Natural killer cell treated with Interleukin-12 subunit alpha and Interleukin-12 subunit beta and Interleukin-15 and Interleukin-18, amount 100 ng/mL, for 72 hours (primary cell): Measurements from ENCODE around the gene HOXB8. TPM values are rescaled to one million over a fixed set of nuclear protein-coding genes. Genes with fewer than 3 reads are reported as not detected.
A peak's percentile ranks its signal among the peaks of the same experiment; 100 is the strongest.

Experiments
- ATAC-seq, 2 donors: fragments of 150-1000 bp; cut with Tn5 transposase in 1 of 2; sonication (Bioruptor Pico), chemical (Tn5 transposase) in 1 of 2; 2 replicates each; pipeline ENCODE4 v1.10.0; 2021
- DNase-seq: peaks from one replicate; pipeline ENCODE4 v3.0.0; 2022; ENCODE audit warnings: low spot score
- H3K27ac Mint-ChIP-seq, 2 donors: 1 replicate in 1 of 2; 2 replicates in 1 of 2; pipeline ENCODE4 v1.8.0; 2022; ENCODE audit warnings: mixed read lengths in 2 of 2, mild to moderate bottlenecking in 1 of 2, moderate library complexity in 1 of 2
- H3K27me3 Mint-ChIP-seq, 2 donors: 1 replicate in 1 of 2; 2 replicates in 1 of 2; pipeline ENCODE4 v1.8.0; 2022; ENCODE audit warnings: mixed read lengths in 2 of 2
- H3K36me3 Mint-ChIP-seq: one replicate; pipeline ENCODE4 v1.8.0; 2022; ENCODE audit warnings: mixed read lengths
- H3K4me1 Mint-ChIP-seq, 2 donors: 1 replicate in 1 of 2; 2 replicates in 1 of 2; pipeline ENCODE4 v1.8.0; 2022; ENCODE audit warnings: low read depth in 2 of 2, mixed read lengths in 2 of 2, mild to moderate bottlenecking in 1 of 2
- H3K4me3 Mint-ChIP-seq: one replicate; pipeline ENCODE4 v1.8.0; 2022; ENCODE audit warnings: mixed read lengths
- H3K9me3 Mint-ChIP-seq: 2 replicates; pipeline ENCODE4 v1.8.0; 2022; ENCODE audit warnings: mixed read lengths
- total RNA-seq, 2 donors: library from RNA; stranded (reverse); gene quantifications; one replicate each; pipeline ENCODE4 v1.2.3, GENCODE V29; 2022

HOXB8 gene
- not detected for total RNA-seq

DNA sequence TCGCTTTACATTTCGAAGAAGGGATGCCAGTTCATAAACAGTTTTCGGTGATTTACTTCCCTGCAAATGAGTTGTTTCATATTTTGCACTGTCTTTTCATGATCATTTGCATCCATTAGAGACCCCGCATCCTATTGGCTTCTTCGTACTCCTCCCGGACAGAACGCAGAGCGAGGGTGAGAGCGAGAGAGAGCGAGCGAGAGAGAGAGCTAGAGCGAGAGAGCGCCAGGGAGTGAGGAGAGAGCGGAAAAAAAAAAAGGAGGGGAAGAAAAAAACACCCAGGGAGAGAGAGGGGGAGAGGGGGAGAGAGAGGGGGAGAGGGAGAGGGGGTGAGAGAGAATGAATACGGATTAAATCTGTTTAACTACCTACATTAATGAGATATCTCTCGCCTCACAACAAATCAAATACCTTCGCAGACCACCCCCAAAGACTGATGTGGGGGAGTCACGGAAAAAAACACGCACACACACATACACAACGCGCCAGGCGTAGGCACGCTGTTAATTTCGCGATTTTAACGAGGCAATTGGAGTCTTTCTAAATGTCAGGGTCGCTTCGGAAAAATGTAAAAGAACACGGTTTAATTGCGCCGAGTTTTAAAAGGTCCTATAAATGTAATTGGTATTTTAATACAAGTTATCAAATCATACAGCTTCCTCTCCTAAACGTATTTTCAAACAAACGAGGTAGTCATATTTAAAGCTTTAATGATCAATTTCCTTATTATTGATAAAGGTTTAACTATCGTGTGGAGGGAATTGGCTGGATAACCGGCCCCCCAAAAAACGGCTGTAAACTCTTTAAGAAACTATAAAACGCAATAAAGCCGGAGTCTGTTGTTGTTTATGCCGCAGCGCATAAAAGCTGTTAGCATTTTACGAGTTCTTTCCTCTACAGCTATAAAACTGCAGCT lies at the start of gene HOXB8:
Gene HOXB8, minus strand, starts transcription at position 246 of the 916 bp plus-strand sequence. CDS start 588 bp downstream, outside the sequence.
- DNase-seq (no peak), ATAC-seq (no peak)
- peak within 1 kb of the TSS in 1 of 2 donors; percentile 13 for H3K27ac Mint-ChIP-seq
- peak within 1 kb of the TSS; percentile 85 for H3K4me3 Mint-ChIP-seq
- H3K9me3 Mint-ChIP-seq, result no peaks in the 10 kb centered on the region
- H3K36me3 Mint-ChIP-seq, result no peaks in the 10 kb centered on the region
- H3K4me1 Mint-ChIP-seq, result peaks cover 49 to 62% of the 10 kb centered on the region in 2 donors
- H3K27me3 Mint-ChIP-seq, result peaks cover 50 to 67% of the 10 kb centered on the region in 2 donors

DNA sequence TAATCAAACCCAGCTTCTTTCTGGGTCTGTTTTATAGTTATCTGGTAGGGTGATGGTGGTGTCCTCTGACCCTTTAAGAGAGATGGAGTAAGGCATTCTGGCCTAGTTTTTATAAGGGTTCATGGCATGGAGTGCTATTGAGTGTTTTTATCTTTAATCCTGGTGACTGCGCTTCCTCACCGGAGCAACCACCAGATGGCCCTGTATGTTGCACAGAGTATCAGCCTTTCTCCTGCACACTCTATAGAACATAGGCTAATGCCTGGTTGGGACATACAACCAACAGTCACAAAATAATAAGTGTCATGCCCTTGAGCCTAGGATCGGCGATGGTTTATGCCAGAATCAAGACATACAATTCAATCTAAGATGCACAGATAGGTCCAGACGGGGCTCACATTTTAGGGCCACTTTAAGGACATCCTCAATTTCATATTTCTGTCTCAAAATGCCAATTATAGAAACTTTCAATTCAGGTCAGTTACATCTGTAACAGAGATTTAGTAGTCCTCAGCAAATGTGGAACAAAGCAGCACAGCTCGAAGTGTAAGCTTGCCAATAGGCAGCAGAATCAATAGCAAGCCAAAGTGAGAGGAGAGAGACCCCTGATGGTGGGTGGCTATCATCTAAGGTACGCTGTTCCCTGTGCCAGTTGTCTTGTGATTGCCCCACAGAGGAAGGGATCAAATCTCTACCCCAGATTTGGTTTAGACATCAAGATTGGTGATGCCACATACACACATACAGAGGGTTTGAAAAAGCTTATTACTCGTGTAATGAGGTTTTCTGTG lies 48.2 kb upstream of the HOXB8 start:
- no peak overlapping the region for H3K4me3 Mint-ChIP-seq
- no peaks in the 10 kb centered on the region for H3K36me3 Mint-ChIP-seq
- no peaks in the 10 kb centered on the region for H3K4me1 Mint-ChIP-seq
- DNase-seq, result no peak
- no peak overlapping the region for H3K27ac Mint-ChIP-seq
- H3K9me3 Mint-ChIP-seq, result no peaks in the 10 kb centered on the region
- ATAC-seq, result no peak
- H3K27me3 Mint-ChIP-seq, result peaks cover 0 to 4% of the 10 kb centered on the region in 2 donors

DNA sequence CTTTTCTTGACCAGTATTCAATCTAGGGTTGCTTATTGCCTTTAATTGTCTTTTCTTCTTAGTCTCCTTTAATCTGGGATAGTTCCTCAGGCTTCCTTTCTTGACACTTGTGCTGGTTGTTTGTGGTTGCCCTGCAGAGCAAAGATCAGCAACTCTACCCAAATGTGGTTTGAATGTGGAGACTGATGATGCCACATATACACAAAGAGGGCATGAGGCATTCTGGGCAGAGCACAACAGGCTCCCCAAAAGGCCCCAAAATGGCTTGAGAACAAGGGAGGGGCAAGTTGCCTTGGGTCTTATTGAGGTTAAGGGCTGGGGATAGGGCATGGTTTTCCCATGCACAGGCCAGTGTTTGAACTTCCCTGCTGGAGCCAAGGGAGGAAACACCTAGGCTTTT lies 40.8 kb upstream of the HOXB8 start:
- Mint-ChIP-seq H3K9me3 (no peaks in the 10 kb centered on the region), H3K4me1 (peaks cover 8 to 13% of the 10 kb centered on the region in 2 donors), H3K4me3 (no peak overlapping the region), H3K27me3 (no peaks in the 10 kb centered on the region), H3K27ac (no peak overlapping the region), H3K36me3 (no peaks in the 10 kb centered on the region)
- DNase-seq (no peak), ATAC-seq (no peak)

DNA sequence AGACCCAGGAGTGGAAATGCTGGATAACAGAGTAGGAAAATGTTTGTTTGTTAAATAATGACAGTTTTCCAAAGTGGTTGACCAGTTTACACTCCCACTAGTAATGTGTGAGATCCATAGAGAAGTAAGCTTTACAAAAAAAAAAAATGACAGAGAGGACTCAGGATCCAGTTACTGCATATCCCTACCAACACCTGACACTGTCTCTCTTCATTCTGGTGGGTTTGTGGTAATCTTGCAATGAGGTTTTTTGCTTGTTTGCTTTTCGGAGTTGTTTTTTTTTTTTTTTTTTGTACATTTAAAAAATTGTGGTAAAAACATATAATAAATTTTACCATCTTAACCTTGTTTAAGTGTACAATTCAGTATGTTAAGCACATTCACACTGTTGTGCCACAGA lies 34.6 kb upstream of the HOXB8 start:
- Mint-ChIP-seq H3K27me3 (peaks cover 3 to 25% of the 10 kb centered on the region in 2 donors), H3K9me3 (no peaks in the 10 kb centered on the region), H3K27ac (no peak overlapping the region), H3K4me3 (no peak overlapping the region), H3K4me1 (peaks cover 18 to 25% of the 10 kb centered on the region in 2 donors), H3K36me3 (no peaks in the 10 kb centered on the region)
- DNase-seq (no peak), ATAC-seq (no peak)

DNA sequence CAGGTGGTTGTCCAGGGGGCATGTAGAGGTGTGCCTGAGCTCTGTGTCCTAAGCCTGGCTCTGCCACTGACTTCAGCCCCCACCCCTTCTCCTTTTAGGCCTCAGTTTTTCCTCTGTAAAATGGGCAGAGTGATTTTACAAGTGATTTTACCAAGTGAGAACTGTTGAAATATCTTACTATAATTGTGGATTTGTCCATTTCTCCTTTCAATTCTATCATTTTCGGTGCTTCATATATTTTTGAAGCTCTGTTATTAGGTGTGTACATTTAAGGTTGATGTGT lies 32.8 kb upstream of the HOXB8 start:
- Mint-ChIP-seq H3K36me3 (no peaks in the 10 kb centered on the region), H3K27me3 (peaks cover 18 to 38% of the 10 kb centered on the region in 2 donors), H3K4me3 (peak overlapping the region; percentile 90), H3K27ac (no peak overlapping the region), H3K9me3 (no peaks in the 10 kb centered on the region), H3K4me1 (peaks cover 18 to 25% of the 10 kb centered on the region in 2 donors)
- no peak for DNase-seq
- no peak for ATAC-seq

DNA sequence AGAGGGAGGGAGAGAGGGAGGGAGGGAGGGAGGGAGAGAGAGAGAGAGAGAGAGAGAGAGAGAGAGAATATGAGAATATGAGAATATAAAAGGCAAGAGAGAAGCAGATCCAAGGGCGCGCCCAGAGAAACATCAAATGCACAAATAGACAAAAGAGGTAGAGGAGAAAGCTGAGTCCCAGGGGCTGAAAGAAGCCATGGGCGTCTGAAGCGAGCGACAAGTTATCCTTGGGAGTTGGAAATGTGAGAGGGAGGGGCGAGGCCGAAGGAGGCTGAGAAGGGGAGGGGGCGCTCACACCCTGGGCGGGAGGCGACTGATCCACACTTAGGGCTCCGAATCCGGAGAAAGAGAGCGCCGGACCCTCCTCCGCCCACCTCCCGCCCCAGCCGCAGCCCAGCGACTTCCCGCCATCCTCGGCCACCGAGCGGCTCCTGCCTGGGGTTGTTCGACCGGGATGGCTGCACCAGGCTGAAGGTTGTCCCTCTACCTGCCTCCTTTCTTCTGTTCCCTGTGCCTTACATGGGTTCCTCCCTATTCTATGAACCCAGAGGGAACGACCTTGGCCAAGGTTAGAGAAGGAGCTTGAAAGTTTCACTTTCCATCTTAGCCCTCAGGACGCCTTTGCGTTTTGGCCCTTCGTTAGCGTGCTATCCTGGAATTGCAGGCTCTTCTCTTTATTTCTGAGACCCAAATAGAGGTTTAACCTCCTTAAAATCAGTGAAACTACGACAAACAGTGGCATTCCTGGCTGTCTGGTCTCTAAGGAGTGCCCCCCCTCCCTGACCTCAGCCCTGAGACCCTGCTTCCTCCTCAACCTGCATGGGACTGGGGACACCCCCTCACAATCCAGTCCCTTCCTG lies 32.2 kb upstream of the HOXB8 start:
- DNase-seq (no peak), ATAC-seq (peak; percentile 55 to 76)
- Mint-ChIP-seq H3K4me3 (peak overlapping the region; percentile 90), H3K27ac (peak overlapping the region in 1 of 2 donors; percentile 36), H3K9me3 (no peaks in the 10 kb centered on the region), H3K4me1 (peaks cover 17 to 22% of the 10 kb centered on the region in 2 donors), H3K36me3 (no peaks in the 10 kb centered on the region), H3K27me3 (peaks cover 20 to 43% of the 10 kb centered on the region in 2 donors)

DNA sequence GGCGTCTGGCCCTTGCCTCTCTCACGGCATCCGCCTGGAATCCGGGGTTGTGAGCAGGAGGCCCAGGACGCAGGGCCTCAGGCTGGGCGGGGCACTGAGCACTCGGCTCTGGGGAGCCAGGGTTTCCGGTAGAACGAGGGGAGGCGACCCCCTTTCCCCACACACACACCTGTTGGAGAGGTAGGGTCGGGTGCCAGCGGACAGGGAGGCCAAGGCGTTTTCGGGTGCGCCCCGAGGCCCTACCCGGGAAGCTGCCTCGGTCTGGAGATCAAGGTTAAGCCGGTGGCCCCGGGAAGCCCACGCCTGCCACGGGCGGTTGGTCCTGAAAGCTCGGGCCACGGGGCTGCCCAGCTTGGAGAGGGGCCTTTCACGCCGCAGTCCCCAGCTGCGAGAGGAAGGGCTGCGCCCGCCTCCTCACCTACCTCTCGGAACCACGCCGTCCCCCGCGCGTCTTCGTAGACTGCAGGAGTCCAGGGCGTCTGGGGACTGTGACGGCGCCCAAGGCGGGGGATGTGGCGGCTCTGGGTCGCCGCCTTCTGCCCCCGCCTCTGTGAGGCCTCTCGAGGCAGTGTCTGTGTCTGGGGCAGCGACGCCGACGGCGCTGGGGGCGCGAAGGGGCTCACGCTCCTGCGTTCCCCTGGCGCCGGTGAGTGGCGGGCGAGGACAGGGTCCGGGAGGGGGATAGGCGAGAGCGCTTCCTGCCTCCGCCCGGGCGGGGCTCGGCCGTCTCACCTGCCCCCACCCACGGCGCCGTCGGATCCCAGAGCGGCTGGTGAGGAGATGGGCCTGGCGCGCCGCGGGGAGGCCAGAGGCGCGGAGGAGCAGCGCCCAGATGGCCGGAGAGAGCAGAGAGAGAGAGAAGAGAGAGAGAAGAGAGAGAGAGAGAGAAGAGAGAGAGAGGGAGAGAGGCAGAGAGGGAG lies 31.4 kb upstream of the HOXB8 start:
- H3K27ac Mint-ChIP-seq, result peak overlapping the region in 1 of 2 donors; percentile 36
- H3K9me3 Mint-ChIP-seq, result no peaks in the 10 kb centered on the region
- DNase-seq, result no peak

DNA sequence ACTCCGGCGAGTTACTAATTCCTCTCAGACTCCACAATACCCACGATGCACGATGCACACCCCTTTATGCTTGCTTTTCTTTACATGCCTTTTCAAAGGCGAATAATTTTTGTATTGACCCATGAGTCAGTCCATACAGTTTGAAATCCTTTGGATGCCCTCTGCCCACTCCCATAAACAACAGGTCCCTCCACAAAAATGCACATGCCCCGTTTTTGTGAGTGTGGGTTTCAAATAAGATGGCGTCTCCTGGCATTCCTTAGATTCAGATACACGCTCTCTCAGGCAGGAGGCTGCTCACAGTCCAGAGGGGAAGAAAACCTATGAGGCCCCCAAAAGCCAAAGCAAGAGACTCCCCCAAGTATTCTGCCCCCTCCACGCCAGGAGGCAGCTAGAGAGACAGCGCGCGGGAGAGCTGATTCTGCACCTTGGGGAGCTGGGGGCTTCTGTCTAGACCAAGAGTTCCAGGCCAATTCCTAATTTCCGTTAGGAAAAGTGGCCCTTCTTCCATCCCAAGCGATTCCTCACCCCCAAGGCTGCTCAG lies 30.6 kb upstream of the HOXB8 start:
- H3K4me1 Mint-ChIP-seq, result peaks cover 19 to 26% of the 10 kb centered on the region in 2 donors
- peak overlapping the region in 1 of 2 donors; percentile 1 for H3K27ac Mint-ChIP-seq

More for the DNA sequence above, 31.4 kb upstream of the HOXB8 start:
- Mint-ChIP-seq H3K36me3 (no peaks in the 10 kb centered on the region), H3K4me1 (peaks cover 16 to 23% of the 10 kb centered on the region in 2 donors), H3K4me3 (peak overlapping the region; percentile 90), H3K27me3 (peaks cover 27 to 49% of the 10 kb centered on the region in 2 donors)
- peak; percentile 66 to 78 for ATAC-seq

DNA sequence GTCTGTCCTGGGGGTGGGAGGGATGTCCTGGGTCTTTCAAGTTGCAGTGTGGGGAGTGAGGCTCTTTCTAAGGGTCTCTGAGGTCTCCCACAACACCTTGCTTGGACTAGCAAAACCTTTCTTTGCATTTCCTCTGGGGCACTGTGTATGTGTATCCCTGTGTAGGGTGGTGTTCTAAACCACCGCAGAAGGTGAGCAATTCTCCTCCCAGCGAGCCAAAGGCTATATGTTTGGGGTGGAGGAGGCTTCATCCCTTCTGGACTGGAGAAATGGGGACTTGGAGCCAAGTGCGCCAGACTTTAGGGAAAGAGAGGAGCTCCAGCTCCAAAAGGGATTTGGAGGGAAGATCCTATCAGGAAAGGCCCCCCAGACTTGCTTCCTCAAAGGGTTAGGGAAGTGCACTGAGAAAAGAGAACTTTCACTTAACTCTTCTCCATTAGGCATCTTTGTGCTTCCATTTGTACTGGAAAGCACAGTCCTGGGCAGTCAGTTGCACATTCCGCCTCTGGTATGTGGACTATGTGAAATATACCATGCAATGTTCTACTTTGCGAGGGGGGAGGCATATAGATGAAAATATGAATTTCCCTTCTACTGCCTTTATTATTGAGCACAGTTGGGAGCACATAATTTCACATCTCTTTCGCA lies 29.9 kb upstream of the HOXB8 start:
- no peak for DNase-seq
- Mint-ChIP-seq H3K27me3 (peaks cover 37 to 54% of the 10 kb centered on the region in 2 donors), H3K4me1 (peaks cover 19 to 26% of the 10 kb centered on the region in 2 donors), H3K9me3 (no peaks in the 10 kb centered on the region), H3K4me3 (peak overlapping the region; percentile 90), H3K36me3 (no peaks in the 10 kb centered on the region), H3K27ac (peak overlapping the region in 1 of 2 donors; percentile 1)
- no peak for ATAC-seq

More for the DNA sequence above, 30.6 kb upstream of the HOXB8 start:
- Mint-ChIP-seq H3K9me3 (no peaks in the 10 kb centered on the region), H3K27me3 (peaks cover 34 to 55% of the 10 kb centered on the region in 2 donors), H3K4me3 (peak overlapping the region; percentile 90), H3K36me3 (no peaks in the 10 kb centered on the region)
- DNase-seq (no peak), ATAC-seq (no peak)

DNA sequence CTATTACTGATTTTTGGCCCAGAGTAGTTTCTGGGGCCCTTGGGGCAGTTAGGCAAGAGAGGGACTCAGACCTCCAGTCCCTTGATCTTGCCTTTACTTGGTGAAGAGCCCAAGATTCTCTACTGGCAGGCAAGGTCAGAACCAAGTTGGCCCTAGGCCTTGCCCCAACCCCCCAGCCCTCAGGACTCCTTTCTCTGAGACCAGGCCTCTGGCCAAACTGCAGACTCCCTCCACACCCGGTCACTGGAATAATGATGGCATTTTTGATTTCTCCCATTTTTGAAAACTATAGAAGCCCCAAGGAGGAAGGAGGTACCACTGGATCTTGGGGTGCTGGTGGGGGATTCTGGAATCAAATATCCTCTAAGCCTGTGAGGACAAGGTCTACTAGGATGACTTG lies 29.1 kb upstream of the HOXB8 start:
- no peak overlapping the region for H3K4me3 Mint-ChIP-seq
- H3K4me1 Mint-ChIP-seq, result peaks cover 19 to 26% of the 10 kb centered on the region in 2 donors
- no peaks in the 10 kb centered on the region for H3K36me3 Mint-ChIP-seq
- H3K9me3 Mint-ChIP-seq, result no peaks in the 10 kb centered on the region
- H3K27ac Mint-ChIP-seq, result no peak overlapping the region
- ATAC-seq, result no peak
- H3K27me3 Mint-ChIP-seq, result peaks cover 37 to 55% of the 10 kb centered on the region in 2 donors
- DNase-seq, result no peak

DNA sequence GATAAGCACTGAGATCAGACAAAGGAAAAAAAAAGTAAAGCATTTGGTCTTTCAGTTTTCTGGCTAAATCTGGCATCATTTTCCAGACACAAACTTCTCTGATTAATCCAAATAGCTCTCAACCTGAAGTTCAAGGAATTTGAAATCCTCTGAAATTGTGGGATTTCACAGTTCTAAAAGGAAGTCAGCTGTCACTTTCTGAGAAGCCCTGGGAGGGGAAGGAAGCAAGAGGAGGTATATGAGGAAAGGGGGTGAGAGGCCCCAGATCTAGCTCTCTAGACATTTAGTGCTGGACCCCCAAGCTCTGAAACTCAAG lies 28.6 kb upstream of the HOXB8 start:
- Mint-ChIP-seq H3K4me3 (no peak overlapping the region), H3K9me3 (no peaks in the 10 kb centered on the region), H3K27ac (no peak overlapping the region), H3K36me3 (no peaks in the 10 kb centered on the region), H3K4me1 (peaks cover 19 to 26% of the 10 kb centered on the region in 2 donors), H3K27me3 (peaks cover 37 to 55% of the 10 kb centered on the region in 2 donors)
- no peak for DNase-seq
- ATAC-seq, result no peak
